Endothelial cell of umbilical vein (primary cell): ENCODE measurements around the gene THEM4.

Experiments
- POLR2A ChIP-seq: IDR thresholded peaks from 2 replicates; pipeline ENCODE4 v1.6.1; 2012; ENCODE audit warnings: low read depth, mild to moderate bottlenecking, control low read depth, low read length
- TF ChIP-seq, protein P1 (sequence below), 2 donors: IDR thresholded peaks; 1 replicate in 1 of 2; 2 replicates in 1 of 2; pipeline ENCODE4 v1.5.1; 2011; ENCODE audit warnings: low read length in 2 of 2, mild to moderate bottlenecking in 2 of 2, moderate library complexity in 2 of 2, control low read depth in 1 of 2, inconsistent platforms in 1 of 2, low read depth in 1 of 2; ENCODE audit not compliant: insufficient read depth in 1 of 2; ENCODE audit errors: extremely low read depth in 1 of 2

- TF ChIP-seq, protein P1, sequence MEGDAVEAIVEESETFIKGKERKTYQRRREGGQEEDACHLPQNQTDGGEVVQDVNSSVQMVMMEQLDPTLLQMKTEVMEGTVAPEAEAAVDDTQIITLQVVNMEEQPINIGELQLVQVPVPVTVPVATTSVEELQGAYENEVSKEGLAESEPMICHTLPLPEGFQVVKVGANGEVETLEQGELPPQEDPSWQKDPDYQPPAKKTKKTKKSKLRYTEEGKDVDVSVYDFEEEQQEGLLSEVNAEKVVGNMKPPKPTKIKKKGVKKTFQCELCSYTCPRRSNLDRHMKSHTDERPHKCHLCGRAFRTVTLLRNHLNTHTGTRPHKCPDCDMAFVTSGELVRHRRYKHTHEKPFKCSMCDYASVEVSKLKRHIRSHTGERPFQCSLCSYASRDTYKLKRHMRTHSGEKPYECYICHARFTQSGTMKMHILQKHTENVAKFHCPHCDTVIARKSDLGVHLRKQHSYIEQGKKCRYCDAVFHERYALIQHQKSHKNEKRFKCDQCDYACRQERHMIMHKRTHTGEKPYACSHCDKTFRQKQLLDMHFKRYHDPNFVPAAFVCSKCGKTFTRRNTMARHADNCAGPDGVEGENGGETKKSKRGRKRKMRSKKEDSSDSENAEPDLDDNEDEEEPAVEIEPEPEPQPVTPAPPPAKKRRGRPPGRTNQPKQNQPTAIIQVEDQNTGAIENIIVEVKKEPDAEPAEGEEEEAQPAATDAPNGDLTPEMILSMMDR (IDR thresholded peaks at IDR 0.05; ENCODE audit: extremely low read depth in 1 of 2, insufficient read depth in 1 of 2, low read depth in 1 of 2, low read length in 2 of 2), result no peak
- no peak for TF ChIP-seq POLR2A
These were observed 49.4 kb downstream of the THEM4 start for GRCh38 chr1:151859891-151860293.
